A673 (cell line): ENCODE data around the gene PDE6B.

ENCODE experiments used
- EZH2 ChIP-seq: fragments of 200-600 bp; sonication (generic); IDR thresholded peaks from 2 replicates; pipeline ENCODE4 v1.6.1; 2017; ENCODE audit warnings: borderline replicate concordance, low read depth, mild to moderate bottlenecking, mixed read lengths, antibody characterized with exemption, low read length; ENCODE audit not compliant: poor library complexity, severe bottlenecking
- TF ChIP-seq, protein P1 (sequence below): fragments of 300-800, 200-600 bp; sonication (generic); conservative IDR thresholded peaks from 2 replicates; pipeline ENCODE4 v1.5.1; 2017; ENCODE audit warnings: low read depth, mild to moderate bottlenecking, antibody characterized with exemption, low read length, moderate library complexity, mixed read lengths

DNA sequence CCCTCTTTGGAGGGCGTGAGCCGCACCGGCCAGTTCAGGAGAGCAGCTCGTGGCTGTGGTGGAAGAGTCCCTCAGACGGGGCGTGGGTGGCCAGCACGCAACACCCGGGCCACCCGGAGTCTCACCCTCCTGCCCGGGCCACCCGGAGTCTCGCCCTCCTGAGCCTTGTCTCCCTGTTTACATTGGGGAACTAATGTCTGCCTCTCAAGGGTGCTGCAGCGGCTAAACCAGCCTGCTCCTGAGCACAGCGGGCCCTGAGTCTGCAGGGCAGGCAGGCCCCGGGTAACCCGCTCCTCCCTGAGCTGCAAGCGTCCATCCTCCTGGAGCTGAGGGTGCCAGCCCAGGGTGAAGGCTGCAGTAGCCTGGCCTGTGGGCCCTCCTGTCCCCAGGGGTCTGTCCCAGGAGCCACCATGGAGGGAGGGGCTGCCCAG is 3.0 kb downstream of the PDE6B start:
- TF ChIP-seq, protein P1, sequence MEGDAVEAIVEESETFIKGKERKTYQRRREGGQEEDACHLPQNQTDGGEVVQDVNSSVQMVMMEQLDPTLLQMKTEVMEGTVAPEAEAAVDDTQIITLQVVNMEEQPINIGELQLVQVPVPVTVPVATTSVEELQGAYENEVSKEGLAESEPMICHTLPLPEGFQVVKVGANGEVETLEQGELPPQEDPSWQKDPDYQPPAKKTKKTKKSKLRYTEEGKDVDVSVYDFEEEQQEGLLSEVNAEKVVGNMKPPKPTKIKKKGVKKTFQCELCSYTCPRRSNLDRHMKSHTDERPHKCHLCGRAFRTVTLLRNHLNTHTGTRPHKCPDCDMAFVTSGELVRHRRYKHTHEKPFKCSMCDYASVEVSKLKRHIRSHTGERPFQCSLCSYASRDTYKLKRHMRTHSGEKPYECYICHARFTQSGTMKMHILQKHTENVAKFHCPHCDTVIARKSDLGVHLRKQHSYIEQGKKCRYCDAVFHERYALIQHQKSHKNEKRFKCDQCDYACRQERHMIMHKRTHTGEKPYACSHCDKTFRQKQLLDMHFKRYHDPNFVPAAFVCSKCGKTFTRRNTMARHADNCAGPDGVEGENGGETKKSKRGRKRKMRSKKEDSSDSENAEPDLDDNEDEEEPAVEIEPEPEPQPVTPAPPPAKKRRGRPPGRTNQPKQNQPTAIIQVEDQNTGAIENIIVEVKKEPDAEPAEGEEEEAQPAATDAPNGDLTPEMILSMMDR, result no peak
- no peak for TF ChIP-seq EZH2
